ENCODE results near the gene POLR2H. TPM values are rescaled to one million over a fixed set of nuclear protein-coding genes. Genes with fewer than 3 reads are reported as not detected.
A peak's percentile ranks its signal among the peaks of the same experiment; 100 is the strongest.

POLR2H gene
- total RNA-seq, 1 experiment from 2014 or later: 101 TPM

DNA sequence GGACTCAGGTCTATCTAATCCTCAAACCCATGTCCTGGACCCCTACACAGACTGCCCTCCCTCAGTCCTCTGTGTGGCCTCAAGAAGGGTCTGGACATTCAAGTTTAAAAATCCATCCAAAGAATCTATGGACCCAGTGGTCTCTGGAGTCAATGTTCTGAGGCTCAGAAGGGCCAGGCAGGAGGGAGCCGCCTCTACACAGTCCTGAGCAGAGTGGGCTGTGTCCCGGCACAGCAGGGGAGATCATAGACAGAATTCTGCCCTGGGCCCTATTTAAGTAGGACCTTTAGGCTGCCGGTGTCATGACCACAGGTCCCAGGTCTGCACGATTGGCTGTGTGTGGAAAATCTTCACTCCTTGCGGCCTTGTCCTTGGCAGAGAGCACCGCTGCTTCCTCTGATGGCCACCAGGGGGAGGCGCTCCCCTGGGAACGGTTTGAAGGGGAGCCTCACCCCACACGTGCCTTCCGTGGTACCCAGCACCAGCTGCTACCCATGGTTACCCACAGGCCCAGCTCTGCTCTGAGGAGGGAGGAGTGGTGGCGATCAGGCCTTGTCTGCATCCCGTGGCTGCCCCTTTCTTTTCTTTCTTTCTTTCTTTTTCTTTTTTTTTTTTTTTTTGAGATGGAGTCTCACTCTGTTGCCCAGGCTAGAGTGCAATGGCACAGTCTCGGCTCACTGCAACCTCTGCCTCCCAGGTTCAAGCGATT, 56.3 kb downstream of the POLR2H start:
- Histone ChIP-seq H3K27ac (no peak overlapping the region), H3K4me3 (no peak overlapping the region), H3K4me1 (replicated peaks) (peaks cover 17% of the 10 kb centered on the region), H3K9me3 (replicated peaks) (no peaks in the 10 kb centered on the region), H3K27me3 (replicated peaks) (no peaks in the 10 kb centered on the region), H3K36me3 (no peaks in the 10 kb centered on the region)
- DNase-seq (ENCODE audit: low read depth in 1 of 2, low spot score in 2 of 2): peak; percentile 59 to 67

Other genes with a start within 250 kb of the POLR2H start
- 49.5 and 62.3 TPM in 2 replicates for gene EIF2B5, start 226.4 kb upstream of the POLR2H start, total RNA-seq (2014; rRNA removed; shearing (Covaris generic))
- 32.2 and 33.6 TPM in 2 replicates for gene DVL3, start 206.3 kb upstream of the POLR2H start, total RNA-seq (2014; rRNA removed; shearing (Covaris generic))
- gene AP2M1, start 186.9 kb upstream of the POLR2H start, total RNA-seq (2014; rRNA removed; shearing (Covaris generic)): 282 and 609 TPM in 2 replicates
- gene ABCF3, start 175.5 kb upstream of the POLR2H start, total RNA-seq (2014; rRNA removed; shearing (Covaris generic)): 19.2 and 28.7 TPM in 2 replicates
- gene VWA5B2, start 132.1 kb upstream of the POLR2H start, total RNA-seq (2014; rRNA removed; shearing (Covaris generic)): not detected in 2 replicates
- 26.4 and 30.1 TPM in 2 replicates for gene ALG3, start 112.7 kb upstream of the POLR2H start, total RNA-seq (2014; rRNA removed; shearing (Covaris generic))
- gene EEF1AKMT4, start 112.0 kb upstream of the POLR2H start, total RNA-seq (2014; rRNA removed; shearing (Covaris generic)): 3.2 and 6.2 TPM in 2 replicates
- 0.13 TPM in 1 of 2 replicates, not detected in the other for gene CAMK2N2, start 100.2 kb upstream of the POLR2H start, total RNA-seq (2014; rRNA removed; shearing (Covaris generic))
- not detected in 2 replicates for gene ECE2, start 85.7 kb upstream of the POLR2H start, total RNA-seq (2014; rRNA removed; shearing (Covaris generic))
- 423 and 627 TPM in 2 replicates for gene PSMD2, start 62.5 kb upstream of the POLR2H start, total RNA-seq (2014; rRNA removed; shearing (Covaris generic))
- gene EIF4G1, start 47.1 kb upstream of the POLR2H start, total RNA-seq (2014; rRNA removed; shearing (Covaris generic)): 250 and 257 TPM in 2 replicates
- 13.9 and 14.4 TPM in 2 replicates for gene FAM131A, start 24.1 kb upstream of the POLR2H start, total RNA-seq (2014; rRNA removed; shearing (Covaris generic))
- 8.8 and 11.6 TPM in 2 replicates for gene CLCN2, start 105 bp upstream of the POLR2H start, total RNA-seq (2014; rRNA removed; shearing (Covaris generic))
- not detected in 2 replicates for gene THPO, start 16.5 kb downstream of the POLR2H start, total RNA-seq (2014; rRNA removed; shearing (Covaris generic))
- gene CHRD, start 18.3 kb downstream of the POLR2H start, total RNA-seq (2014; rRNA removed; shearing (Covaris generic)): 0.26 TPM in 1 of 2 replicates, not detected in the other
- gene EPHB3, start 200.1 kb downstream of the POLR2H start, total RNA-seq (2014; rRNA removed; shearing (Covaris generic)): 2.9 and 4.1 TPM in 2 replicates

Measured in SJSA1 (cell line).